ENCODE measurements around the gene IWS1. TPM values are rescaled to one million over a fixed set of nuclear protein-coding genes. Genes with fewer than 3 reads are reported as not detected.
"Not testable (repeated sequence)": the region's sequence is repeated elsewhere in the genome, so short reads cannot be mapped to it uniquely, and the experiment has no call there.

IWS1 gene
- total RNA-seq, 1 experiment from 2014 or later, result 46.6 TPM

DNA sequence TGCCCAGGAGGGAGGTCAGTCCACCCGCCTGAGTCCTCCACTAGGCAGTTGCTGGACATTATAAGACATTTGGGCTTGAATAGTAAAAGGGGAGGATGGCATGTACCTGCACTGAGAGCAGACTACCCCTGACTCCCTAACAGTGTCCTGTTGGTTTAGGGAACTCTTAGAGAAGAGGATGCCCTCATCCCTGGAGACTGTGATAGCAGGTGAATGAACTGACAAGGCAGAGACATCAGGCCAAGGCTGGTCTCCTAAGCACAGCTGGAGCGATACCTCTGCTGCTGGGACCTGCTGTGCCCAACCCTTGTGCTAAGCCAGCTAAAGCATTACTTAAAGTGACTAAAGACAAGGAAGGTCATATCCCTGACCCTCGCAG lies 73.3 kb downstream of the IWS1 start:
- Histone ChIP-seq H3K79me2 (ENCODE audit: insufficient read depth, low read length) (no peaks in the 10 kb centered on the region), H3K4me2 (ENCODE audit: low read length) (no peak overlapping the region), H3K9me3 (ENCODE audit: control insufficient read depth in 1 of 2, insufficient read depth in 1 of 2, low read depth in 1 of 2, low read length in 2 of 2) (no peaks in the 10 kb centered on the region), H3K4me1 (ENCODE audit: control insufficient read depth in 1 of 2, insufficient read depth in 2 of 2, low read length in 2 of 2) (peaks cover 17 to 25% of the 10 kb centered on the region in 2 experiments), H3K4me3 (replicated peaks in 1 of 2; ENCODE audit: low read depth in 1 of 2, low read length in 2 of 2) (no peak overlapping the region), H3K27me3 (ENCODE audit: insufficient read depth, low read length) (no peaks in the 10 kb centered on the region), H3K9me2 (ENCODE audit: insufficient read depth) (no peaks in the 10 kb centered on the region), H2AFZ (ENCODE audit: low read depth, low read length, poor library complexity, severe bottlenecking) (no peak overlapping the region), H3K36me3 (ENCODE audit: control insufficient read depth in 1 of 2, insufficient read depth in 2 of 2, low read length in 2 of 2) (no peaks in the 10 kb centered on the region), H3K27ac (ENCODE audit: low read depth, low read length) (no peak overlapping the region), H4K20me1 (ENCODE audit: insufficient read depth) (no peaks in the 10 kb centered on the region), H3K9ac (ENCODE audit: low read length) (no peak overlapping the region)
- TF ChIP-seq POLR2A (IDR thresholded peaks at IDR 0.05; ENCODE audit: borderline replicate concordance, extremely low read depth, insufficient read depth, insufficient read length), result no peak
- TF ChIP-seq SRF (IDR thresholded peaks at IDR 0.05; ENCODE audit: low read depth), result no peak
- no peak for TF ChIP-seq EZH2phosphoT487 (IDR thresholded peaks at IDR 0.05; ENCODE audit: borderline replicate concordance)
- TF ChIP-seq ZNF274 (IDR thresholded peaks at IDR 0.05; ENCODE audit: low read depth, low read length), result no peak
- TF ChIP-seq ZFX (IDR thresholded peaks at IDR 0.05), result no peak
- TF ChIP-seq RAD21 (IDR thresholded peaks at IDR 0.05; ENCODE audit: low read depth), result no peak
- no peak for TF ChIP-seq POLR2AphosphoS5 (IDR thresholded peaks at IDR 0.05; ENCODE audit: low read depth, low read length)
- no peak for TF ChIP-seq JUND (IDR thresholded peaks at IDR 0.05)
- TF ChIP-seq CEBPB (IDR thresholded peaks at IDR 0.05; ENCODE audit: low read depth), result no peak
- TF ChIP-seq, protein P1, sequence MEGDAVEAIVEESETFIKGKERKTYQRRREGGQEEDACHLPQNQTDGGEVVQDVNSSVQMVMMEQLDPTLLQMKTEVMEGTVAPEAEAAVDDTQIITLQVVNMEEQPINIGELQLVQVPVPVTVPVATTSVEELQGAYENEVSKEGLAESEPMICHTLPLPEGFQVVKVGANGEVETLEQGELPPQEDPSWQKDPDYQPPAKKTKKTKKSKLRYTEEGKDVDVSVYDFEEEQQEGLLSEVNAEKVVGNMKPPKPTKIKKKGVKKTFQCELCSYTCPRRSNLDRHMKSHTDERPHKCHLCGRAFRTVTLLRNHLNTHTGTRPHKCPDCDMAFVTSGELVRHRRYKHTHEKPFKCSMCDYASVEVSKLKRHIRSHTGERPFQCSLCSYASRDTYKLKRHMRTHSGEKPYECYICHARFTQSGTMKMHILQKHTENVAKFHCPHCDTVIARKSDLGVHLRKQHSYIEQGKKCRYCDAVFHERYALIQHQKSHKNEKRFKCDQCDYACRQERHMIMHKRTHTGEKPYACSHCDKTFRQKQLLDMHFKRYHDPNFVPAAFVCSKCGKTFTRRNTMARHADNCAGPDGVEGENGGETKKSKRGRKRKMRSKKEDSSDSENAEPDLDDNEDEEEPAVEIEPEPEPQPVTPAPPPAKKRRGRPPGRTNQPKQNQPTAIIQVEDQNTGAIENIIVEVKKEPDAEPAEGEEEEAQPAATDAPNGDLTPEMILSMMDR (IDR thresholded peaks at IDR 0.05 in 2 of 3, conservative IDR thresholded peaks at IDR 0.05 in 1 of 3; ENCODE audit: borderline replicate concordance in 1 of 3, insufficient read depth in 1 of 3, low read depth in 2 of 3, low read length in 2 of 3), result no peak
- TF ChIP-seq FOSL1 (IDR thresholded peaks at IDR 0.05; ENCODE audit: low read depth), result no peak
- no peak for TF ChIP-seq ELF1 (IDR thresholded peaks at IDR 0.05; ENCODE audit: borderline replicate concordance, low read depth)
- intact Hi-C loops (cut with micrococcal nuclease), result no loop called here
- RAD21 ChIA-PET (ENCODE audit: low non-redundant PET in 1 of 2, low total read pairs in 2 of 2, uncharacterized antibody in 2 of 2, unreplicated experiment in 2 of 2), result no interaction called here
- CTCF ChIA-PET, result interaction anchor here (1.0 to 1.9 kb wide), 4 partner anchors 37 to 385 kb away, joined by 3 to 8 read pairs (median 4); no protein-coding TSS in a partner anchor
- no peak for ATAC-seq
- POLR2A ChIA-PET, result no interaction called here
- no peak for DNase-seq (ENCODE audit: low read depth, low spot score)
- no TSS peak for BruUV-seq (replicated peaks)

DNA sequence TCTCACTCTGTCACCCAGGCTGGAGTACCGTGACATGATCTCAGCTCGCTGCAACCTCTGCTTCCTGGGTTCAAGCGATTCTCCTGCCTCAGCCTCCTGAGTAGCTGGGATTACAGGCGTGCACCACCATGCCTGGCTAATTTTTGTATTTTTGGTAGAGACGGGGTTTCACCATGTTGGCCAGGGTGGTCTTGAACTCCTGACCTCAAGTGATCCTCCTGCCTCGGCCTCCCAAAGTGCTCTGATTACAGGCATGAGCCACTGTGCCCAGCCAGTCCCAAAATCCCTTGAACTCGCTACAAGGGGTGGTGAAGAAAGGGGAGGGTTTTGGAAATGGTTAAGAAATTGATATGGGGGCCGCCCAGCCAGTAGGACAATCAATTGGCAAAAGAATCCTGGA lies 73.9 kb downstream of the IWS1 start:
- BruUV-seq (replicated peaks); H3K36me3 ChIP-seq (ENCODE audit: control insufficient read depth in 1 of 2, insufficient read depth in 2 of 2, low read length in 2 of 2); DNase-seq (ENCODE audit: low read depth, low spot score); H3K9ac ChIP-seq (ENCODE audit: low read length); H2AFZ ChIP-seq (ENCODE audit: low read depth, low read length, poor library complexity, severe bottlenecking); H3K27me3 ChIP-seq (ENCODE audit: insufficient read depth, low read length); H3K4me3 ChIP-seq (replicated peaks in 1 of 2; ENCODE audit: low read depth in 1 of 2, low read length in 2 of 2); H3K27ac ChIP-seq (ENCODE audit: low read depth, low read length); H3K9me2 ChIP-seq (ENCODE audit: insufficient read depth); H3K79me2 ChIP-seq (ENCODE audit: insufficient read depth, low read length); intact Hi-C loops (cut with micrococcal nuclease); H3K4me2 ChIP-seq (ENCODE audit: low read length); CTCF ChIA-PET; RAD21 ChIA-PET (ENCODE audit: low non-redundant PET in 1 of 2, low total read pairs in 2 of 2, uncharacterized antibody in 2 of 2, unreplicated experiment in 2 of 2); ATAC-seq; H3K9me3 ChIP-seq (ENCODE audit: control insufficient read depth in 1 of 2, insufficient read depth in 1 of 2, low read depth in 1 of 2, low read length in 2 of 2); H4K20me1 ChIP-seq (ENCODE audit: insufficient read depth); POLR2A ChIA-PET: not testable (repeated sequence)
- peaks cover 17 to 25% of the 10 kb centered on the region in 2 experiments for H3K4me1 ChIP-seq (ENCODE audit: control insufficient read depth in 1 of 2, insufficient read depth in 2 of 2, low read length in 2 of 2)

Measured in HCT116 (cell line).